Thyroid gland (tissue), 4 donors: Measurements from ENCODE around the gene RBP7. TPM values are rescaled to one million over a fixed set of nuclear protein-coding genes. Genes with fewer than 3 reads are reported as not detected.
"Not testable (repeated sequence)": the region's sequence is repeated elsewhere in the genome, so short reads cannot be mapped to it uniquely, and the experiment has no call there.

Experiments
- DNase-seq, 2 donors: peaks; one replicate each; pipeline ENCODE4 v3.0.0-alpha.2; 2019
- H3K27ac ChIP-seq, 3 donors: fragments of 200-600 bp; sonication (generic); 1 replicate in 2 of 3; 2 replicates in 1 of 3; pipeline ENCODE4 v1.5.1; 2016 to 2019; ENCODE audit warnings: mild to moderate bottlenecking in 1 of 3, moderate library complexity in 1 of 3
- H3K27me3 ChIP-seq: fragments of 200-600 bp; sonication (generic); one replicate; pipeline ENCODE4 v1.5.1; 2019
- H3K36me3 ChIP-seq, 2 donors: fragments of 200-600 bp; sonication (generic); one replicate each; pipeline ENCODE4 v1.5.1; 2016 to 2019
- H3K4me1 ChIP-seq, 2 donors: fragments of 200-600 bp; sonication (generic); one replicate each; pipeline ENCODE4 v1.5.1; 2017 to 2019
- H3K4me3 ChIP-seq, 3 donors: fragments of 200-600 bp; sonication (generic); replicated peaks in 1 of 3; 1 replicate in 2 of 3; 2 replicates in 1 of 3; pipeline ENCODE4 v1.5.1; 2016; ENCODE audit warnings: mild to moderate bottlenecking in 1 of 3
- H3K9me3 ChIP-seq: fragments of 200-600 bp; sonication (generic); one replicate; pipeline ENCODE4 v1.5.1; 2017
- CTCF ChIP-seq, 6 experiments: fragments of 200-600 bp in 3 of 6; fragments of 450-650 bp in 3 of 6; sonication (generic) in 3 of 6; IDR thresholded peaks; one replicate each; pipeline ENCODE4 v1.5.1; 2016 to 2019; ENCODE audit warnings: antibody characterized with exemption in 6 of 6, mild to moderate bottlenecking in 2 of 6, inconsistent platforms in 1 of 6, moderate library complexity in 1 of 6
- POLR2A ChIP-seq, 2 donors: fragments of 450-650 bp; IDR thresholded peaks; one replicate each; pipeline ENCODE4 v1.6.1; 2017; ENCODE audit warnings: antibody characterized with exemption in 2 of 2, mild to moderate bottlenecking in 2 of 2, moderate library complexity in 1 of 2
- WGBS, 2 donors: methylation state at CpG; one replicate each; pipeline ENCODE4 v1.1.5; 2017; 5-methylcytosine and 5-hydroxymethylcytosine counted together
- intact Hi-C: fragments of 100-400 bp; cut with DNase I; formaldehyde crosslinking; loops from one replicate; pipeline ENCODE4 v1.15.1; 2023
- total RNA-seq, 4 donors: library from RNA; depleted of rRNA; stranded (reverse); fragments of >200 nt; gene quantifications; one replicate each; pipeline ENCODE4 v1.2.3, GENCODE V29; 2016

RBP7 gene
- total RNA-seq, 4 donors from 2014 or later, result 7.2 to 39.8 (median 32.8) TPM

GRCh38 chr1:10027027-10027426 is 30.0 kb downstream of the RBP7 start:
- Histone ChIP-seq H3K27me3 (no peaks in the 10 kb centered on the region), H3K27ac (no peak overlapping the region), H3K4me1 (peaks cover 0 to 5% of the 10 kb centered on the region in 2 donors), H3K4me3 (no peak overlapping the region), H3K9me3 (no peaks in the 10 kb centered on the region), H3K36me3 (no peaks in the 10 kb centered on the region)
- intact Hi-C loops, result no loop called here
- DNase-seq, result no peak
- TF ChIP-seq CTCF (IDR thresholded peaks at IDR 0.05), result no peak
- no peak for TF ChIP-seq POLR2A (IDR thresholded peaks at IDR 0.05)

GRCh38 chr1:10028956-10029500 is 32.0 kb downstream of the RBP7 start:
- H3K27me3 ChIP-seq, intact Hi-C loops, H3K4me1 ChIP-seq, H3K9me3 ChIP-seq, DNase-seq, H3K4me3 ChIP-seq, H3K36me3 ChIP-seq, H3K27ac ChIP-seq: not testable (repeated sequence)
- WGBS, 2 donors, result 84 to 87% methylated on average over 11 to 15 of the region's 24 CpGs

- intact Hi-C loops, result loop anchor here (5.0 kb wide), 1 partner anchor 89 kb away; the partner anchor contains the start of genes LZIC and NMNAT1
- no peak for TF ChIP-seq CTCF (IDR thresholded peaks at IDR 0.05)
- TF ChIP-seq POLR2A (IDR thresholded peaks at IDR 0.05), result no peak
- 76 to 78% methylated on average over 3 of the region's 3 CpGs for WGBS, 2 donors
- Histone ChIP-seq H3K27ac (no peak overlapping the region), H3K27me3 (no peaks in the 10 kb centered on the region), H3K4me3 (no peak overlapping the region), H3K9me3 (no peaks in the 10 kb centered on the region), H3K36me3 (no peaks in the 10 kb centered on the region), H3K4me1 (peaks cover 14 to 17% of the 10 kb centered on the region in 2 donors)
- DNase-seq, result no peak
Observed at GRCh38 chr1:10031461-10031860, 34.4 kb downstream of the RBP7 start.

GRCh38 chr1:10032590-10033358 is 35.7 kb downstream of the RBP7 start, which contains the start of gene UBE4B:
TSS of gene UBE4B (plus strand) at chr1:10032958. CDS start at chr1:10033671, 713 bp downstream.
- peak in 1 of 2 donors; percentile 66 for TF ChIP-seq POLR2A (IDR thresholded peaks at IDR 0.05)
- TF ChIP-seq CTCF (IDR thresholded peaks at IDR 0.05), result peak; percentile 37 to 95 (median 74)
- WGBS, 2 donors, result 0 to 1% methylated on average over 32 to 38 of the region's 73 CpGs

GRCh38 chr1:10033359-10033845 is 36.4 kb downstream of the RBP7 start:
- Histone ChIP-seq H3K4me3 (peak overlapping the region; percentile 42 to 99 (median 97)), H3K36me3 (peaks cover 0 to 3% of the 10 kb centered on the region in 2 donors), H3K9me3 (no peaks in the 10 kb centered on the region), H3K4me1 (peaks cover 16 to 18% of the 10 kb centered on the region in 2 donors), H3K27me3 (no peaks in the 10 kb centered on the region), H3K27ac (peak overlapping the region; percentile 93 to 99 (median 97))
- WGBS, 2 donors, result 0 to 1% methylated on average over 19 of the region's 19 CpGs
- intact Hi-C loops, result loop anchor here (5.0 kb wide), 1 partner anchor 91 kb away; the partner anchor contains the start of genes LZIC and NMNAT1
- peak; percentile 55 to 60 for DNase-seq
- TF ChIP-seq POLR2A (IDR thresholded peaks at IDR 0.05) (no peak), CTCF (IDR thresholded peaks at IDR 0.05) (no peak)

More at GRCh38 chr1:10032590-10033358, 35.7 kb downstream of the RBP7 start, which contains the start of gene UBE4B:
- peak; percentile 98 for DNase-seq
- Histone ChIP-seq H3K4me3 (peak within 1 kb of the TSS; percentile 42 to 99 (median 97)), H3K27me3 (no peaks in the 10 kb centered on the region), H3K36me3 (no peaks in the 10 kb centered on the region), H3K27ac (peak within 1 kb of the TSS; percentile 93 to 99 (median 97)), H3K9me3 (no peaks in the 10 kb centered on the region), H3K4me1 (peaks cover 14 to 17% of the 10 kb centered on the region in 2 donors)
- intact Hi-C loops, result loop anchor here (5.0 kb wide), 1 partner anchor 90 kb away; the partner anchor contains the start of genes LZIC and NMNAT1
